Amniotic stem cell (primary cell): ENCODE measurements around the gene BAD.
A peak's percentile ranks its signal among the peaks of the same experiment; 100 is the strongest.
"Not testable (repeated sequence)": the region's sequence is repeated elsewhere in the genome, so short reads cannot be mapped to it uniquely, and the experiment has no call there.

Experiments
- DNase-seq: peaks from one replicate; lab custom pipeline; 2025; lab: John Stamatoyannopoulos, UW

BAD gene

DNA sequence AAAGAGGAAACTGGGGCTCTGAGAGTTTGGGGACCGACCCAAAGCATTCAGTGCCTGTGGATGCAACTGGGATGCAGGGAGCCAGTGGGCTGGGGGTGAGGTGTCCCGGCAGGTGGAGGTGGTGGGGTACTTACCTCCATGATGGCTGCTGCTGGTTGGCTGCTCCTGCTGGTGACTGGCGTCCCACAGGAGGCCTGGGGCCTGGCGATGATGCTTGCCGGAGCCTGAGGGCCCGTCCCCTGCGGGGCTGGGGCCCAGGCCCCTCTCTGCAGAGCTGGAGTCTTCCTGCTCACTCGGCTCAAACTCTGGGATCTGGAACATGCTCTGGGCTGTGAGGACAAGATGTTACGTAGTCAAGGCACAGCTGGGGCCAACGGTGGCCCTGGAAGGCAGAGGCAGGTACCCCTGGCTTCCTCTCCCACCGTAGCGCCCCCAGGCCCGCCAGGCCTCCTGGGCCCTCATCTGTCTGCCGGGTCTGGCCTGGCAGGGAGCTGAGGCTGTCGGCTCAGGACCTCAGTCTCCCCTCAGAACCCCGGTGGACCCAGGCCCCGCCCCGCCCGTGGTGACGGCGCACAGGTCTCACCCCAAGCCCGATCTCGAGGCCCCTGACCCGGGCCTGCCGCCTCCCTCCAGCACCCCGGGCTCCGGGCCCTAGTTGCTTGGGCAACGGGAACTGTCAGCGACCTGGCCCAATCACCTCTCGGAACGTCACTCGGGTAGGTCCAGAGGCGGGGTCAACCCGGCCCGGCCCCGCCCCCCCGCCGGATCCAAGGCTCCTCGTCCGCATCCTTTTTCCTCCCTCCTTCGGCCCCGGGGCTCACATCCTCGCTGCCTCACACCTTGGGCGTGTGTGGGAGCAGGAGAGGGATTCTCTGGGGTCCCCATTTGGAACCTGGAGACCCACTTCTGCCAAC, at the start of gene BAD:
BAD (minus strand) TSS at position 618 of the 914 bp plus-strand sequence; CDS start at position 321, 297 bp downstream.
- peak; percentile 86 for DNase-seq

DNA sequence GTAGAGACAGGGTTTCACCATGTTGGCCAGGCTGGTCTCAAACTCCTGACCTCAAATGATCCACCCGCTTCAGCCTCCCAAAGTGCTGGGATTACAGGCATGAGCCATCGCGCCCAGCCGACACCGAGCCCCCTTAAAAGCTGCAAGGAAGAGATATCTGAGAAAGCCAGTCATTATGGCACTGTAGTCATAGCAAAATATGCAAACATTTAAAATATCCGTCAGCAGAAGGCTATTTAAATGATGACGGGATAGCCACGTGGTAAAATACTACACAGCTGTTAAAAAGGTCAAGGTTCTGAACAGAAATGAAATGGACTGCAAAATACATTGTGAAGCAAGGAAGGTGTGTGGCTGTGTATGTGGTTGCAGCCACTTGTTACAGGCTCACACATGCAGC, 49.1 kb upstream of the BAD start:
- no peak for DNase-seq

DNA sequence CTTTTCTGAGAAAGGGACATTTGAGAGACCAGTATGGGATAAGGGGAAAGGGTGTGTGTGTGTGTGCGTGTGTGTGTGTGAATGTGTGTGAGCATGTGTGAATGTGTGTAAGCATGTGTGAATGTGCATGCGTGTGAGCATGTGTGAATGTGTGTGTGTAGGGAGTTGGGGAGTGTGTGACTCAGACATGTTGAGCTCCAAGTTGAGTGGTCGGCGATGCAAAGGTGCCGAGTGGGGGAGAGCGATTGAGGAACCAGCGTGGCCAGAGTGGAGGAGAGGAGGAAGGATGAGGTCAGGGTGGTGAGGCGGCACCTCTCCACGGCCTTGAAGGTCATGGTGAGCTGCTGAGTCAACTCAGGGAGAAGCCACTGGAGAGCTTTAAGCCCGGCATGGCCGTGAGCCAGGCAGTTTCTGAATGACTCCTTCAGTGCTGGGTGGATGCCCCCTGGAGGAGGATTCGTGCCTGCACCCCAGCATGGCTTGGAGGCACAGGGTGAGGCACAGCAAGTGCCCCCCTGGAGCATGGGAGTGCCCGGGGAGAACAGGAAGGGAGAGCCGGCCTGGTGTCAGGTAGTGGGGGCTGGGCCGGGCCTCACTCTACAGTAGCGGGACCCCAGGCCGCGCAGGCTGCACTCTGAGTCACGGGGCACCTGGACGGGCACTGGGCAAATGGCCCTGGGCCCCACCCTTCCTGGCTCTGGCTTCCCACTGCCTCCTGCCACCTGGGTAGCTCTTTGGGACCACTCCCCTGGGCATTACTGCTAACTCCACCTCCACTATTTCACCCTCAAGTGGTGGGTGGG, 47.3 kb upstream of the BAD start:
- DNase-seq, result peak; percentile 81

DNA sequence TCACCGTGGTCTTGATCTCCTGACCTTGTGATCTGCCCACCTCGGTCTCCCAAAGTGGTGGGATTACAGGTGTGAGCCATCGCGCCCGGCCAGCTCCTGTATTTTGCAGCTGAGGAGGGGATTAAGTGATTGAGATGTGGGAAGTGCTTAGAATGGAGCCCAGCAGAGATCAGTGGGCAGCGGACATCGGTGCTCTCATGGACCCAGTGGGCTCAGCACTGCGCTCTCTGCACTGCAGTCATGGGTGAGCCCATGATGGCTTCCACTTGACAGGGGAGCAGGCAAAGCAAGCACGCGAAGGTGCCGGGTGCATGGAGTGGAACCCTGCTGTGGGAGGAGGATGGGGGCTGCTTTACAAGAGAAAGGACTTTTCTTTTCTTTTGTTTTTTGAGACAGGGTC, 46.4 kb upstream of the BAD start:
- no peak for DNase-seq

DNA sequence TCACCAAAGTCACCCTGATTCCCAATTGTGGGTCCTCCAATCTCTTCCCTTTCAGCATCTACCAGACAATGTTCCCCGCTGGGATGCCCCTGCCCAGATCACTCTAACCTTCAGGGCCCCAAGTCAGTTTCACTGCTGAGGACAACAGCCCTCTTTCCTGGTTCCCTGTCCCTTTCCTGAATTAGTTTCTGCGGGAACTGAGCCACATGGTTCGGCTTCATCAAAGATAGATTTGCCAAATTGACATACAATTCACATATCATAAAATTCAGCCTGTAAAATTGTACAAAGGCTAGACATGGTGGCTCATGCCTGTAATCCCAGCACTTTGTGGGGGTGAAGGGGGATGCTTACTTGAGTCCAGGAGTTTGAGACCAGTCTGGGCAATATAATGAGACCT, 43.5 kb upstream of the BAD start:
- DNase-seq, result no peak

DNA sequence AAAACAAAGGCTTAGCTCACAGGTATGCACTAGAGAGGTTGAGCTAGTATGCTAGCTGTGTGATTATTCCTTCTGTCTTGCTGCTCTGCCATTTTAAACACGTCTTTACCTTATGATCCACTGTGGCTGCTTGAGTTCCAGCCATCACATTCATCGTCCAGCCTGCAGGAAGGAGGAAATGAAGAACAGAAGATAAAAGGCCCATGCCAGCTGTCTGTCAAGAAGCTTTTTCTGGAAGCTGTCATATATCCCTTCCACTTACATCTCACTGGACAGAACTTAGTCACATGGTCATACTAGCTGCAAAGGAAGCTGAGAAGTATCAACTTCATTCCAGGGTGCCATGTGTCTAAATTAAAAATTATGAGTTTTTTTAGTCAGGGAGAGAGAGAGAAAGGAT, 42.9 kb upstream of the BAD start:
- DNase-seq, result no peak

DNA sequence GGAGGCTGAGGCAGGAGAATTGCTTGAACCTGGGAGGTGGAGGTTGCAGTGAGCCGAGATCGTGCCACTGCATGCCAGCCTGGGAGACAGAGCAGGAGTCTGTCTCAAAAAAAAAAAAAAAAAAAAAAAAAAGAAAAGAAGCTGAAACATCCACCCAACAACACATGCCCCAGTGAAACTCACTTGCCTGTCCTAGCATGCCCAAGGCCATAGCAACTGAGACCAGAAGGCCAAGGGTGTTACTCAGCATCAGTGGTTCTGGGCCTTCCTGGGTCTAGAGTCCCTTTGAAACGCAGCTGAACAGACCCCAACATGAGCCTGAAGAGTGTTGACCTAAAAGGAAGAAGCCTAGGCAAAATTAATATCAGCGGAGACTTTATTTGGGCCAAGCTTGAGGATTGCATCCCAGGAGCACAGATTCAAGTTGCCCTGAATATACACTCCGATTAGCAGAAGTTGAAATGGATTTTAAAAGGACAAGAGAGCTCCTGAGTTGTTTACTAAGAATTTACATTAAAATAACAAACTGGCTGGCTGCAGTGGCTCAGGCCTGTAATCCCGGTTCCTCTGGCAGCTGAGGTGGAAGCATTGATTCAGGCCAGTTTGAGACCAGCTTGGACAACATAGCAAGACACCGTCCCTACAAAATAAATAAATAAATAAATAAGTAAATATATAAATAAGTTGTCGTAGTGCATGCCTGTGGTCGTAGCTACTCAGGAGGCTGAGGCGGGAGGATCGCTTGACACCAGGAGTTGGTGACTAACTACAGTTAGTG, 40.4 kb upstream of the BAD start:
- DNase-seq, result no peak

DNA sequence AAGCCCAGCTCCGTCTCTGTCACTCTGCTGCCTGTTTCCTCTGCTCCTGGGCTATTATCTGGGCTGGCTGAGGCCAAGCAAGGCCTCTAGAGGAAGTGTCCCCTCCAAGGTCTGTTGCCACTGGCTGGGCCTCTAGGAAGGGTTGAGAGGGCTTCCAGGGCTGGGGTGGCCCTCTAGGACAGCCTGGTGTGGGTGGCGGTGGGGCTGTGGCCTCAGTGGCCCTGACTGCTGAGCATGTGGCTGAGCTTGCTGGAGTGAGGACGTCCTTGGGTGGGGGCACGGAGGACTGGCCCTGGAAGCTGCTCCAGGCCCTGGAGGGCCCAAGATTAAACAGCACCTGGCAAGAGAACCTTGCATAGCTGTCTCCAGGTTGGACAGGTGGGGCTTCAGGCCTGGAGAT, 39.5 kb upstream of the BAD start:
- DNase-seq, result not testable (repeated sequence)

DNA sequence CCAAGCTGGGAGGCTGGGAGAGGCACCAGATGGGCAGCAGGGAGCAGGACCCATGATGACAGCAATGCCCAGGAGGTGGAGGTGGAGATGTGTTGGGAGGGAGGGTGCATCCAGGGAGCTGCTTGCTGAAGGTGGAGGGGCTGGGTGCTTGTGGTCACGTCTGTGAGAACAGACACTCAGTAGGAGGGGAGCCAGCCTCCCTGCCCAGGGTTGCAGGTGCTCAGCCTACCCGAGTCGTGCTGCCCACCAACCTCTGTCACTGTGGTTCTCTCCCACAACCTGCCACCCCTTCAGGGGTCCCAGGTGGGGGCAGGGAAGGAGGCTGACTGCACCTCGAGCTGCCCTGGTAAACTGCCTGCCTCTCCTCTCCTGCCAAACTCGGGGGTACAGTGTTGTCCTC, 38.9 kb upstream of the BAD start:
- DNase-seq, result no peak

DNA sequence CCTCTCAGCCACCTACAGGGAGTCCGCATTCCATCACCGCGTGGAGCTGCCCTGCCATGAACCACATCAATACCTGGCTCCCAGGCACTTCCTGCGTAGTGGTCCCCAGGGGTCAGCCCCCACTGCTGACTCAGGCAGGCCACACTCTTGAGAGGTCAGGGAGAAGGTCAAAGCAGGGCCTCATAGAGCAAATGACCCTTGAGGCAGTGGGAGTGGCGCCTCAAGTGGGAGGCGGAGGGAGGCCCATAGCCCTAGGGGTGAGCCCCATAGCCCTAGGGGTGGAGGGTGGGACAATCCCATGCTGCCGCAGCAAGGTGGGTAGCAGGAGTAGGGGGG, 38.4 kb upstream of the BAD start:
- no peak for DNase-seq

DNA sequence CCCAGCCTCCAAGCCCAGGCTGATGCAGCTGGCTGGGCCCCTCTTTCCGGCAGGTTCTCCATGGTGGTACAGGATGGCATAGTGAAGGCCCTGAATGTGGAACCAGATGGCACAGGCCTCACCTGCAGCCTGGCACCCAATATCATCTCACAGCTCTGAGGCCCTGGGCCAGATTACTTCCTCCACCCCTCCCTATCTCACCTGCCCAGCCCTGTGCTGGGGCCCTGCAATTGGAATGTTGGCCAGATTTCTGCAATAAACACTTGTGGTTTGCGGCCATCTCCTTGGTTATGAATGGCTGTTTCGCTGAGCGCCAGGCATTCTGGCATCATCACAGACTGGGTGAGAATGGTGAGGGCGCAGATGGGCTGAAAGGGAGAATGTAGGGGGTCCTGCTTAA, 37.1 kb upstream of the BAD start:
- DNase-seq, result no peak

DNA sequence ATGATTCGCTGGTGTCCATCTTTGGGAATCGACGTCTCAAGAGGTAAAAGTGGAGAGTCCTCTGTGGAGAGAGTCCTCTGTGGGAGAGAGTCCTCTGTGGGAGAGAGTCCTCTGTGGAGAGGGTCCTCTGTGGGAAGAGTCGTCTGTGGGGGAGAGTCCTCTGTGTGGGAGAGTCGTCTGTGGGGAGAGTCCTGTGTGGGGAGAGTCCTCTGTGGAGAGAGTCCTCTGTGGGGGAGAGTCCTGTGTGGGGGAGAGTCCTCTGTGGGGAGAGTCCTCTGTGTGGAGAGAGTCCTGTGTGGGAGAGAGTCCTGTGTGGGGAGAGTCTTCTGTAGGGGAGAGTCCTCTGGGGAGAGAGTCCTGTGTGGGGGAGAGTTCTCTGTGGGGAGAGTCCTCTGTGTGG, 36.6 kb upstream of the BAD start:
- DNase-seq, result no peak

DNA sequence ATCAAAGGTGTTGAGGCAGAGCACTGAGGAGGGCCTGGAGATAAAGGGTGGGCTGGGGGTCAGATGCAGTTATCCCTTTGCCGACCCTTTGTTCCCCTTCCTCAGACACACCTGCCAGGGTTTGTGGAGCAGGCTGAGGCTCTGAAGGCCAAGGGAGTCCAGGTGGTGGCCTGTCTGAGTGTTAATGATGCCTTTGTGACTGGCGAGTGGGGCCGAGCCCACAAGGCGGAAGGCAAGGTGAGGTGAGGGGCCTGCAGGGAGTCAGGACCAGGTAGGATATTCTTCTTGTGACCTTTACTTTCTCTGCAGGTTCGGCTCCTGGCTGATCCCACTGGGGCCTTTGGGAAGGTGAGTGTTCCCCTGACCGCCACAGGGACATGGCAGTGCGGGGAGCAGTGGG, 36.1 kb upstream of the BAD start:
- DNase-seq, result no peak

DNA sequence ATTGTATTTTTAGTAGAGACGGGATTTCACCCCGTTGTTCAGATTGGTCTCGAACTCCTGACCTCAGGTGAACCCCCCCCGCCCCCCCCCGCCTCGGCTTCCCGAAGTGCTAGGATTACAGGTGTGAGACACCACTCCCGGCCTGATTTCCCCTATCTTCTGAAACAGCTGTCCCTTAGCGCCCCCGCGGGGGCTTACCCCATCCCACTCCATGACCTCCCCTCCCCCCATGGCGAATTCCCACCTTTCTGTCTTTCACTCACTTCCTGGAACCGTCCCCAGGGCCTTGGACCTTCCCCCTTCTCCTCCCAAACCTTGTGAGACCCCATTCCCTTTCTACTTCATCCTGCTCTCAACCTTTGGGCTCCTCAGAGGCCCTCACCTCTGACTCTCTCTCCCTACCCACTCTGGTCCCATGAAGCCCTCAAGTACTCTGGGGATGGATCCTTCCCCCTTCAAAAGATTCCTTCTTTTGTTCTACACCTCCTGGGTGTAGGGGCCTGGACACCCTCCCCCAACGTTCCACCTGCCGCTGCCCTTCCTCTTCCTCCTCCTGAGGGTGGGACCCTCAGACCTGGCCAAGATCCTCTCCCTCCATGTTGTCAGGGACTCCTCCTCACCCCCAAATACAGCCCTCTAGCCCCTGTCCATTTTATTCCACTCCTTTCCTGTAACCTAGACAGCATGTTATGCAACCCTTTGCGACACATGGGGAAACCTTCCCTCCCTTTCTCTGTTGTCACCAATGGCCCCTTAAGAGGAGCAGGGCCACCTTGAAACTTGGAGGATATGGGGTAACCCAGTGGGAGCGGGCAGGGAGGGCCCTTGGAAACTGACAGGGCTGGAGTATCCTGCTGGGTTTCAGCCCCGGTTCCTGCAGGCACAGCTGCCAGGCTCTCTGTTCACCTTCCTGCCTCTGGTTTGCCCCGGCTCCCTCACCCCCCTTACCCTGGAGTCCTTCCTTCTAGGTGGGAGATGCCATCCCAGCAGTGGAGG, 34.6 kb upstream of the BAD start:
- DNase-seq, result no peak

DNA sequence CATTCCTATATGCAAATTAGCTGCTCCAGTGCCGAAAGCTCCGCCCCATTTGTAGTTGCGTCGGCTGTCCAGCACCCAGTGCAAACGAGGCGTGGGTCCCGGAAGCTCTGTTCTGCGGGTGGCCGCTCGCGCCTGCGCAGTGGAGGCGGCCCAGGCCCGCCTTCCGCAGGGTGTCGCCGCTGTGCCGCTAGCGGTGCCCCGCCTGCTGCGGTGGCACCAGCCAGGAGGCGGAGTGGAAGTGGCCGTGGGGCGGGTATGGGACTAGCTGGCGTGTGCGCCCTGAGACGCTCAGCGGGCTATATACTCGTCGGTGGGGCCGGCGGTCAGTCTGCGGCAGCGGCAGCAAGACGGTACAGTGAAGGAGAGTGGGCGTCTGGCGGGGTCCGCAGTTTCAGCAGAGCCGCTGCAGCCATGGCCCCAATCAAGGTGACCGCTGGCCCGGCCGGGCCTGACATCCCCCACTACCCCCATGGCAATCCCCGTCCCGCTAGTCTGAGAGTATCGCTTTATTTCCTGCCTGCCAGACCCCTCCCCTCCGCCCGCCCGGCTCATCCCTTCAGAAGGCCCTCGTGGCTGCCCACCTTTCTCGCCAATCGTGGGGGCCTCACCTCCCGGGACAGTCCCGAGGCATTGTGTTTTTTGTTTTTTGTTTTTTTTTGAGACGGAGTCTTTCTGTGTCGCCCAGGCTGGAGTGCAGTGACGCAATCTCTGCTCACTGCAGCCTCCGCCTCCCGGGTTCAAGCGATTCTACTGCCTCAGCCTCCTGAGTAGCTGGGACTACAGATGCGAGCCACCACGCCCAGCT, 33.7 kb upstream of the BAD start, which contains the start of gene PRDX5:
PRDX5 (plus strand) TSS at position 161 of the 805 bp plus-strand sequence; CDS start at position 256, 95 bp downstream.
- DNase-seq, result peak; percentile 94

DNA sequence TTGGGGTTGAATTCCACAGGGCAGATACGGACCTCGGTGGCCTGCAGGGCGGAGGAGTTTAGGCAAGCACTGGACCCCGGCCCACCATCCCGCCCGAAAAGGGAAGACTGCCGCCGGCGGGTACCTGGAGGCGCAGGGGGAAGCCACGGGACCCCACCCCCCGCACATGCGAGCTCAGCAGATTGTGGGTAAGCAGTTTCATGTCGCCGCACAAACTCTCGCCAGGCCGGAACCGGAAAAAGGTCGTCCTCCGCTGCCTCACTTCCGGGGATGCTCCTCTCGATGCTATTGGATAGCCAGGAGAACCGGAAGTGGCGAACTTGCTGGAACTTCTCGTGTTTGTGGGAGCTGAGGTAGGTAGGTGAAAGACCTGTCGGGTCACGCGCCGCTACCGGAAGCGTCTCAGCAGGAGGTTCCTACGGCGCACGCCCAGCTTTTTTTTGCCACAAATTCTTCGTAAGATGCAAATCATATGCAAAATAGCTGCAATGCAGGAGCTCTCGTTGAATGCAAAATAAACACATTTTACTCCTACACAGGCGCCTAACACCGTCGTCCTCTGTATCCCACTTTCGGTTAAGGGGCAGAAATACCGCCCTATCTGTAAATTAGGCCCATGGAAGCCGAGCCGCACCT, 33.0 kb upstream of the BAD start, which contains the start of gene TRMT112:
TRMT112 (minus strand) TSS at position 235 of the 636 bp plus-strand sequence; CDS start at position 202, 33 bp downstream.
- peak; percentile 91 for DNase-seq

DNA sequence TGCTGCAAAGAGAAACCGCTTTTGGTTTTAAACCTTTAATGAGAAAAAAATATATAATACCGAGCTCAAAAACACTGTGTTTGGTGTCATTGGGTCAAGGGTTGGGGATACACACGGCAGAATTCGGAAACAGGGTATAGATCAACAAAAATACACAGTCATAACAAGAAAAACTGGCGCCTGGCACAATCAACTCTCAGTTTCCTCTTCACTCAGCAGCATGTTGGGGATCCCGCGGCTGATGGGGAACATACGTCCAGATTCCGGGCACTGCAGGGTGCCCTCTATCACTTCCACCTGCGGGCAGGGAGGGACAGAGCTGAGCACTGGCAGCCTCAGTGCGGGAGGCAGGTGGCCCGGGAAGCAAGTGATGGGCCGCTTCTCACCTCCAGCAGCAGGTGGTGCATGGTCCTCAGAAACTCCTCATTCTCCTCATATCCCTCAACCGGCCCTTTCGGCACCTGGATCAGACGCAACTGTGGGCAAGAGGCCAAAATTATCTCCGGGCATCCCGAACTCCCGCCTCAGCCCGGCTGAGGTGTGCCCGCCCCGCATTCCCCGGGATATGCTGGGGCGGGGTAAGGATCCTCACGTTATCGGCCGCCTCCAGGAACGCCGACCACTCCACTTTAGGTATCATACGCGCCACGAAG, 32.3 kb upstream of the BAD start:
- no peak for DNase-seq

DNA sequence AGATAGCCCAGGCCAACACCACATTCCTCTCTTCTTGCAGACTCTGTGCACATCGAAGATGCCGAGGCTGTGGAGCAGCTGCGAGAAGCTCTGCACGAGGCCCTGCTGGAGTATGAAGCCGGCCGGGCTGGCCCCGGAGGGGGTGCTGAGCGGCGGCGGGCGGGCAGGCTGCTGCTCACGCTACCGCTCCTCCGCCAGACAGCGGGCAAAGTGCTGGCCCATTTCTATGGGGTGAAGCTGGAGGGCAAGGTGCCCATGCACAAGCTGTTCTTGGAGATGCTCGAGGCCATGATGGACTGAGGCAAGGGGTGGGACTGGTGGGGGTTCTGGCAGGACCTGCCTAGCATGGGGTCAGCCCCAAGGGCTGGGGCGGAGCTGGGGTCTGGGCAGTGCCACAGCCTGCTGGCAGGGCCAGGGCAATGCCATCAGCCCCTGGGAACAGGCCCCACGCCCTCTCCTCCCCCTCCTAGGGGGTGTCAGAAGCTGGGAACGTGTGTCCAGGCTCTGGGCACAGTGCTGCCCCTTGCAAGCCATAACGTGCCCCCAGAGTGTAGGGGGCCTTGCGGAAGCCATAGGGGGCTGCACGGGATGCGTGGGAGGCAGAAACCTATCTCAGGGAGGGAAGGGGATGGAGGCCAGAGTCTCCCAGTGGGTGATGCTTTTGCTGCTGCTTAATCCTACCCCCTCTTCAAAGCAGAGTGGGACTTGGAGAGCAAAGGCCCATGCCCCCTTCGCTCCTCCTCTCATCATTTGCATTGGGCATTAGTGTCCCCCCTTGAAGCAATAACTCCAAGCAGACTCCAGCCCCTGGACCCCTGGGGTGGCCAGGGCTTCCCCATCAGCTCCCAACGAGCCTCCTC, 31.4 kb upstream of the BAD start:
- DNase-seq, result not testable (repeated sequence)
